GM18519 (cell line): Measurements from ENCODE around the gene PPTC7.
"Not testable (repeated sequence)": the region's sequence is repeated elsewhere in the genome, so short reads cannot be mapped to it uniquely, and the experiment has no call there.

Source experiments
- ATAC-seq: cut with Tn5 transposase; IDR thresholded peaks from one replicate; pipeline ENCODE4 v1.9.1; 2021; ENCODE audit warnings: mild to moderate bottlenecking, moderate library complexity; ENCODE audit not compliant: unreplicated experiment, low FRiP score

The PPTC7 gene

GRCh38 chr12:110537605-110538409, 45.3 kb downstream of the PPTC7 start:
- ATAC-seq, result no peak

- ATAC-seq, result no peak
Observed at GRCh38 chr12:110536834-110537604, 46.1 kb downstream of the PPTC7 start.

- ATAC-seq, result no peak
Observed at GRCh38 chr12:110534811-110535210, 48.3 kb downstream of the PPTC7 start.

- no peak for ATAC-seq
Observed at GRCh38 chr12:110533607-110534006, 49.5 kb downstream of the PPTC7 start.

GRCh38 chr12:110532644-110533043, 50.5 kb downstream of the PPTC7 start:
- no peak for ATAC-seq

GRCh38 chr12:110531741-110532333, 51.3 kb downstream of the PPTC7 start:
- peak; percentile 83 for ATAC-seq

- ATAC-seq, result no peak
Observed at GRCh38 chr12:110530511-110530910, 52.6 kb downstream of the PPTC7 start.

- no peak for ATAC-seq
Observed at GRCh38 chr12:110528277-110528839, 54.8 kb downstream of the PPTC7 start.

GRCh38 chr12:110520876-110521712, 62.0 kb downstream of the PPTC7 start:
- ATAC-seq, result not testable (repeated sequence)

- ATAC-seq, result not testable (repeated sequence)
Observed at GRCh38 chr12:110518014-110518413, 65.1 kb downstream of the PPTC7 start.

- no peak for ATAC-seq
Observed at GRCh38 chr12:110516995-110517394, 66.1 kb downstream of the PPTC7 start.

- ATAC-seq, result no peak
Observed at GRCh38 chr12:110514363-110514762, 68.8 kb downstream of the PPTC7 start.

GRCh38 chr12:110513842-110514241, 69.3 kb downstream of the PPTC7 start:
- no peak for ATAC-seq

GRCh38 chr12:110508071-110508586, 75.0 kb downstream of the PPTC7 start:
- ATAC-seq, result no peak

GRCh38 chr12:110505332-110505731, 77.8 kb downstream of the PPTC7 start:
- ATAC-seq, result no peak

- no peak for ATAC-seq
Observed at GRCh38 chr12:110503432-110503831, 79.7 kb downstream of the PPTC7 start.

GRCh38 chr12:110501752-110502738, 81.1 kb downstream of the PPTC7 start, which contains the start of the genes RAD9B and VPS29:
Gene RAD9B, plus strand, starts transcription at chr12:110502331. Its CDS starts 7 bp downstream, at chr12:110502338.
Gene VPS29, minus strand, starts transcription at chr12:110502111. Its CDS starts 60 bp downstream, at chr12:110502051.
- peak; percentile 76 for ATAC-seq

- peak; percentile 3 for ATAC-seq
Observed at GRCh38 chr12:110501399-110501751, 81.7 kb downstream of the PPTC7 start.
